ENCODE results near the gene EXOC4.

The EXOC4 gene

GRCh38 chr7:133937786-133938185 is 684.9 kb downstream of the EXOC4 start:
- DNase-seq (ENCODE audit: low spot score), result no peak

- no peak for DNase-seq (ENCODE audit: low spot score)
These were observed 687.5 kb downstream of the EXOC4 start for GRCh38 chr7:133940368-133940767.

- DNase-seq (ENCODE audit: low spot score), result no peak
These were observed 688.6 kb downstream of the EXOC4 start for GRCh38 chr7:133941496-133941895.

- no peak for DNase-seq (ENCODE audit: low spot score)
These were observed 692.6 kb downstream of the EXOC4 start for GRCh38 chr7:133945497-133945896.

GRCh38 chr7:133947458-133948254 is 694.8 kb downstream of the EXOC4 start:
- no peak for DNase-seq (ENCODE audit: low spot score)

DNA sequence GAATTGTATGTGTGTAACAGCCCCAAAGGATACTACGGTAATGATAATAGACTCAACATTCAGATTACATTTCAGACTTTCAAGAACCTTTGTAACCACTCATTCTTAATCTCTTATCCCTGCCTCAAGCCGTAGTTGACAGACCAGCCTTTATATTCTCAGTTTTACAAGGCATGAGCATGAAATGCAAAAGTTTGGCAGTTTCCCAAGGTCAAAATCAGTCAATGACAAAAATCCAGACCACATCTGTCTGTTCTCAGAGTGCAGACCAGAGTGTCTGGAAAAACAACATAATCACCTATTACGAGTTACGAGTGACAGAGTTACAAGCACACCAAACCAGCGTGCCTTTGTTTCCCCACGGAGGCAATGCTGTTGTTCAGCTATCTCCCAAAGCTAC is 695.7 kb downstream of the EXOC4 start:
- no peak for DNase-seq (ENCODE audit: low spot score)

GRCh38 chr7:133950855-133951254 is 698.0 kb downstream of the EXOC4 start:
- DNase-seq (ENCODE audit: low spot score), result no peak

GRCh38 chr7:133955208-133955607 is 702.3 kb downstream of the EXOC4 start:
- DNase-seq (ENCODE audit: low spot score), result no peak

- no peak for DNase-seq (ENCODE audit: low spot score)
These were observed 705.0 kb downstream of the EXOC4 start for GRCh38 chr7:133957845-133958244.

DNA sequence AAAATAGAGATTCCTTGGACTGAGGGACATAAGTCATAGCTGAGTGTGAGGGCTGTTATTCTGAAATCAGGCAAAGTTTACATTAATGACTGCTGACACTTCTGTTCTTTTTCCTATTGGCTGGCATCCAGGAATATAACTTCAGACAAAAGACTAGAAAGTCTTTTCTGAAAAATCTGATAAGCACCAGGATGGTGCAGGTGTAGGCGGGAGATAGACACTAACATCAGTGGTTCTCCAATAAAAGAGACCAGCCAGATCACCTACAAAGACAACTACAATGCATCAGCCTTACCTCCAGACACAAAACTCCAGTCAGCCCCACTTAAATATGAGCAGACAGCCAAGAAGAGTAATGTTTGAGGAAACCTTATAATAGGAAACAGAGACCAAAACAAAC is 705.9 kb downstream of the EXOC4 start:
- no peak for DNase-seq (ENCODE audit: low spot score)

- DNase-seq (ENCODE audit: low spot score), result no peak
These were observed 706.6 kb downstream of the EXOC4 start for GRCh38 chr7:133959505-133959904.

DNA sequence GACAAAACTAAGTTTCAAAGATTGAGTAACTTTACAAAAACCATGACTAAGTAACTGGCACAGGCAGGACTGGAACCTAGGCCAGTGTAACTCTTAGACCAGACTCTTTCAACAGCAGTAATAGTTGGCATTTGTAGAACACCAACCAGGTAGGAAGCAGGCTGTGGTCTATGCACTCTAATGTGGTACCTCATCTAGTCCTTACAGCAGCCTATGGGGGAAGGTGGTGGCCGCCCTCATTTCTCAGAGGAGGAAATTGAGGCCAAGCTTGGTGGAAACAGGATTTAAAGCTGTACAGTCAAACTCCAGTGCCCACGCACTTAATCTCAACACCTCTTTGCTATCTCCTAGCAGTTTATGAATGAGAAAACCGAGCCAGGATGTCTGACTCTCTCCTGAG is 708.8 kb downstream of the EXOC4 start:
- no peak for DNase-seq (ENCODE audit: low spot score)

DNA sequence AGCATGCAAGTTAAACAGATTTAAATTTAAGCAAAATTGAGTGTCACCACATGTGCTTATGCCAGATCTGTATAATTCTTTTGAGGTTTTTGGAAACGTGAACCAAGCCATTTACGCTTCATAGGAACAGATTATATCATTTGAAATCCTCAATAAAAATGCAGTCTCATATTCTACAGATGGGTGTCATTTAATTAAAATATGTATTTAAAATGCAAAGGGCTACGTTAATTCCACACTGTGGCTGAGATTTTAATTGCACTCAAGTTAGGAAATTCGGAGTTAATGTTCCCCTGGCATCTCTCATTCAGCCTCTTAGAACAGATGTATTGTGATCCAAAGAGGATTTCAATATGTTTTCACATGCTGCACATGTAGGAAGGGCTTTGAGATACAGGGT is 709.8 kb downstream of the EXOC4 start:
- DNase-seq (ENCODE audit: low spot score), result no peak

GRCh38 chr7:133963629-133964028 is 710.8 kb downstream of the EXOC4 start:
- DNase-seq (ENCODE audit: low spot score), result no peak

DNA sequence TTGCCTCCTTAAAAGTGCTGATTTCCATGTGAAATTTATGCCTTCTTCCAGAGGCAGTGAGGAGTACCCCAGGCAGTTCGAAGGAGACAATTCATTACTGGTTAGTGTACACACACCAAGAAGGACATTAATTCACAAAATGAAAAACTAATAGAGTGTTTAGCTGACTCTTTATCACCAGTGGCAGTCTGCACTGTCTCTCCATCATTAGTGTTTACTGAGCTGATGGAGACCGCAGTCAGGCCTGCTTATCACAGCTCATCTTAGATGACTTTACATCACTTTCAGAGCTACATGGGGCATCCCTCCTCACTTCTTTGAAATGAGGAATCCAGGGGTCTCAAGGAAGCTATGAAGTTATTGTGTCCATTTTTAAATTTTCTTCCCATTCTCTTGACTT is 718.7 kb downstream of the EXOC4 start:
- no peak for DNase-seq (ENCODE audit: low spot score)

GRCh38 chr7:133973710-133974109 is 720.8 kb downstream of the EXOC4 start:
- no peak for DNase-seq (ENCODE audit: low spot score)

DNA sequence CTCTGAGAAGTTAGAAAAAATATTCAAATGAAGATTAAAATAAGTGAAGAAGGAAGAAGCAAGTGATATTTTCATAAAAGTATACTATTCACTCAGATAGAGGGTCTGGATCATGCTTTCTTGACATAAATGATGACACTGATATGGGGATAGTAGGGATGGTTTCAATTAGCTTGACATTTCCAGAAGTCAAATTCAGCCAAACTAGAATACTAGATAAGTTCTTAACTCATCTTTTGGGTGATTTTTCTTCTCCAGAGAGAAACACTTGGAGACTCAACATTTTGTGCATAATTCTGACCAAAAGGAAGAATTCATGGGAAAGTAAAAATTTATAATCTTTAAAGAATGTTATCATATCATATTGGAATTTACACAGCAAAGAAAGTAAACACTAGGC is 722.3 kb downstream of the EXOC4 start:
- DNase-seq (ENCODE audit: low spot score), result no peak

GRCh38 chr7:133976140-133976539 is 723.3 kb downstream of the EXOC4 start:
- no peak for DNase-seq (ENCODE audit: low spot score)

DNA sequence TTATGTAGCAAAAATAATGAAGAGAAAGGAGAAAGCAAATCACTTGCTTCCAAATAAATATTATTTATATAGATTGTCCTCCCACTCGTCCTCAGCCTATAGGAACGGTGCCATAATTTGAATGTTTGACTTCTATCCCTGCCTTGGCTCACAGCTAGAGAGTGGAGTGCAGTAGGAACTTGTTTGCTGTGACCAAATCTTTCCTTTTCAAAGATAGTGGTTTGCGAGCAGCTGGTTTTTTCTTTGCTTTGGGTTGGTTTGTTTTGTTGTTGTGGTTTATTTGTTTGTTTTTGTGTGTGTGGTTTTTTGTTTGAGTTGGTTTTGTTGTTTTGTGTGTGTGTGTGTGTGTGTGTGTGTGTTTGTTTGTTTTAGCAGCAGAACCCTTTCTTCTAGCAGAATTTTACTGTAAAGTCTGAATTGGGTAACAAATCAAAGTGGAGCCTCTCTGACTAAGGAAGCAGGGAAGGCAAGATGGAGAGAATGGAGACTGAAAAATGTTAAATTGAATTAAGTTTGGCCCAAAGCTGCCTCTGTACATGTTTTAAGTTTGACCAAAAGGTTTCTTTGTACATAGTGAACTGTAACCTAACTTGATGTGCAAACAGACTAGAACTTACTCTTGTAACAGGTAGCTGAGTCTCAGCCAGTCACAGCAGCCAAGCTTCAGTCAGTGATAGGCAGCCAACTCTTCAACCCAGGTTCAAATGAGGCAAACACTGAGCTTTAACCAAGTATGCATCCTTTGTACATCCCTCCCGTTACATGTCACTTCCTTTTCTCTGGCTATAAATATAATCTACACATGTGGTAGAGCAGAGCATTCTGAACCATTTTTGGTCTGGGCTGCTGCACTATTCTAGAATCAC is 724.8 kb downstream of the EXOC4 start:
- no peak for DNase-seq (ENCODE audit: low spot score)

GRCh38 chr7:133978502-133979295 is 725.8 kb downstream of the EXOC4 start:
- no peak for DNase-seq (ENCODE audit: low spot score)

DNA sequence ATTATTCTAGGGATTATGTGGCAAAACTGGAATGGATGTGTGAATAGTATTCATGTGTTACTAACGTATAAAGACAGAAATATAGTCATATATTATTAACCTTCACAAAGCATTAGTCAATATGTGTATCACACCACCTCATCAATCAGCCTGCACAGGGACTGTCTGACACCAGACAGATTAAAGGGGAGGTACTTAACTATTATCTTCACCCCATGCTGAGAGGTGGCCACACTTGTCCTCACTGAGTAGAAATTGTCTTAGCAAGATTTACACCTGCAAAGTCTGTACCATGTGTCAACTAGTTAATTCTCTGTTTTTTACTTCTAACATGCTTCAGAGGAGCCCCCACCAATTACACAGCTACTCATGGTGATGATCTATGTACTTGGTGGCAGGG is 727.9 kb downstream of the EXOC4 start:
- no peak for DNase-seq (ENCODE audit: low spot score)

GRCh38 chr7:133983685-133984419 is 731.0 kb downstream of the EXOC4 start:
- no peak for DNase-seq (ENCODE audit: low spot score)
